Naive thymus-derived CD8-positive, alpha-beta T cell (primary cell): Measurements from ENCODE around the gene MAGI1. TPM values are rescaled to one million over a fixed set of nuclear protein-coding genes. Genes with fewer than 3 reads are reported as not detected.

Source experiments
- ATAC-seq, 2 donors: fragments of 150-1000 bp; cut with Tn5 transposase in 1 of 2; sonication (Bioruptor Pico), chemical (Tn5 transposase) in 1 of 2; 1 replicate in 1 of 2; 2 replicates in 1 of 2; pipeline ENCODE4 v1.10.0; 2021; ENCODE audit warnings: mild to moderate bottlenecking in 2 of 2, moderate library complexity in 2 of 2
- POLR2A ChIA-PET: fragments of 350-600 bp; sonication (Branson Sonifier 250); formaldehyde crosslinking; loops from one replicate; lab custom pipeline; 2021; ENCODE audit warnings: antibody characterized with exemption; lab: Charles Lee
- DNase-seq, 10 donors: peaks; one replicate each; pipeline versions ENCODE4 v3.0.0 to v3.0.0-alpha.2; 2020 to 2022
- H3K27ac Mint-ChIP-seq, 10 donors: one replicate each; pipeline ENCODE4 v1.8.0; 2020 to 2022; ENCODE audit warnings: mild to moderate bottlenecking in 10 of 10, mixed read lengths in 10 of 10, moderate library complexity in 4 of 10, inconsistent platforms in 1 of 10
- H3K27me3 Mint-ChIP-seq, 5 donors: one replicate each; pipeline ENCODE4 v1.8.0; 2021 to 2022; ENCODE audit warnings: mixed read lengths in 5 of 5
- H3K36me3 Mint-ChIP-seq, 3 donors: one replicate each; pipeline ENCODE4 v1.8.0; 2020 to 2022; ENCODE audit warnings: mixed read lengths in 3 of 3, mild to moderate bottlenecking in 2 of 3, inconsistent platforms in 1 of 3
- H3K4me1 Mint-ChIP-seq, 4 donors: one replicate each; pipeline ENCODE4 v1.8.0; 2021 to 2022; ENCODE audit warnings: mixed read lengths in 4 of 4
- H3K4me3 Mint-ChIP-seq, 10 donors: one replicate each; pipeline ENCODE4 v1.8.0; 2020 to 2022; ENCODE audit warnings: mild to moderate bottlenecking in 10 of 10, mixed read lengths in 10 of 10, moderate library complexity in 6 of 10, inconsistent platforms in 1 of 10
- H3K9me3 Mint-ChIP-seq, 9 donors: one replicate each; pipeline ENCODE4 v1.8.0; 2020 to 2022; ENCODE audit warnings: mixed read lengths in 9 of 9, mild to moderate bottlenecking in 3 of 9, inconsistent platforms in 1 of 9, moderate library complexity in 1 of 9
- polyA plus RNA-seq, 3 donors: library from polyadenylated mRNA; unstranded; fragments of 300-500 nt; fragmentation: Illumina TruSeq; gene quantifications; one replicate each; pipeline ENCODE4 v1.2.3, GENCODE V29; 2021
- total RNA-seq, 8 experiments: library from RNA in 2 of 8; stranded (reverse) in 2 of 8; gene quantifications; one replicate each; pipeline ENCODE4 v1.2.3 and lab custom pipeline; 2021 to 2026

Gene MAGI1
- total and polyA plus RNA-seq, 5 experiments from 2014 or later: not detected

DNA sequence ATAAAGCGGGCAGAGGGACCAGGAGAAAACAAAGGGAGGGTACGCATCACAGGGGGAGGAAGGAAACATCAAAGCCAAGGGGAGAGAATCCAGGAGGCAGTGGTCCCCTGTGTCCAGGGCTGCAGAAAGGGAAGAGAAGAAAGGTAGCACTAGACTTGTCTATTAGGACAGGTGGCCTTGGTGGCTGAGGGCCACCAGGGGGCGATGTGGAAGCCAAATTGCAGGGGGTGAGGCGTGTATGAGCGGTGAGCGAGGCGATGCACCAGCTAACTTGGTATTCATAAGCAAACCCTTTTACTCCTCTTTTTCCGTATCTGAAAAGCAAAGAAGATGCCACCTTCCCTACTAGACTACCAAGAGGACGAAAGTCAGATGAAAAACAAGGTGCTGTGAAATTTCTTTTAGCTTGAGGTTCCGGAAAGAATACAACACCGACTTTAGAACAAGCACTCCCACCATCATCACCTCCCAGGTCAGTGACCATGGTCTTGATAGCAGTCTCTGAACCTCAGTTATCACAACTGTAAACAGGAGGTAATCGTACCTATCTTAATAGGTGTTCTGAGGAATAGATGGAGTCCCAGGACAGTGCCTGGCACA lies 696.5 kb downstream of the MAGI1 start:
- DNase-seq (no peak), ATAC-seq (no peak)
- POLR2A ChIA-PET: no interaction called here
- no peaks in the 10 kb centered on the region for H3K36me3 Mint-ChIP-seq
- no peak overlapping the region for H3K27ac Mint-ChIP-seq
- H3K4me1 Mint-ChIP-seq: peaks cover 0 to 3% (median 0%) of the 10 kb centered on the region in 4 donors
- peaks cover 0 to 28% (median 3%) of the 10 kb centered on the region in 9 donors for H3K9me3 Mint-ChIP-seq
- no peak overlapping the region for H3K4me3 Mint-ChIP-seq
- peaks cover 3 to 17% (median 5%) of the 10 kb centered on the region in 5 donors for H3K27me3 Mint-ChIP-seq

GRCh38 chr3:65339192-65339740 lies 699.5 kb downstream of the MAGI1 start:
- DNase-seq: no peak

DNA sequence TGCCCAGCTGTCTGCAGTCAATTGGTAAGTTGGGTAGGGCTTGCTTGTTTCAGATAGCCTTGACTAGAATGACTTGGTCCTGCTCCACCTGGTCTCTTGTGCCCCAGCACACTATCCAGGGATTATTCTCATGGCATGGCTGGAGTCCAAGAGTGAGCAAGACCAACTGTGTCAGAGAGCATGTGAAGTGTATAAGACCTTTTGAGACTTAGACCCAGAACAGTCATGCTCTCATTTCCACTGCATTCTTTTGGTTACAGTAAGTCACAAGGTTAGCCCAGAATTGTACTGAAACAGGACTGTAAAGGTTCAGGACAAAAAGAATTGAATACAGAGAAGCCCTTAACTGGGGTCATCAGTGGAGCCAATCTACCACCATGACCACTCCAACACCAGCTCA lies 700.1 kb downstream of the MAGI1 start:
- DNase-seq (no peak), ATAC-seq (no peak)
- H3K27ac Mint-ChIP-seq: no peak overlapping the region
- H3K4me3 Mint-ChIP-seq: no peak overlapping the region
- peaks cover 0 to 37% (median 4%) of the 10 kb centered on the region in 9 donors for H3K9me3 Mint-ChIP-seq
- H3K36me3 Mint-ChIP-seq: no peaks in the 10 kb centered on the region
- peaks cover 0 to 3% (median 0%) of the 10 kb centered on the region in 4 donors for H3K4me1 Mint-ChIP-seq
- peaks cover 3 to 26% (median 5%) of the 10 kb centered on the region in 5 donors for H3K27me3 Mint-ChIP-seq
- POLR2A ChIA-PET: interaction anchor here (0.5 kb wide), 1 partner anchor 12 kb away, joined by 3 read pairs; no protein-coding TSS in a partner anchor

More at GRCh38 chr3:65339192-65339740, 699.5 kb downstream of the MAGI1 start:
- Mint-ChIP-seq H3K36me3 (no peaks in the 10 kb centered on the region), H3K27ac (no peak overlapping the region), H3K4me1 (peaks cover 0 to 3% (median 0%) of the 10 kb centered on the region in 4 donors), H3K27me3 (peaks cover 3 to 26% (median 5%) of the 10 kb centered on the region in 5 donors), H3K9me3 (peaks cover 0 to 37% (median 4%) of the 10 kb centered on the region in 9 donors), H3K4me3 (no peak overlapping the region)
- no peak for ATAC-seq
- POLR2A ChIA-PET: interaction anchor here (0.5 kb wide), 1 partner anchor 11 kb away, joined by 3 read pairs; no protein-coding TSS in a partner anchor

GRCh38 chr3:65335587-65335986 lies 703.1 kb downstream of the MAGI1 start:
- H3K36me3 Mint-ChIP-seq: no peaks in the 10 kb centered on the region
- peaks cover 0 to 20% (median 4%) of the 10 kb centered on the region in 5 donors for H3K27me3 Mint-ChIP-seq
- no peak overlapping the region for H3K4me3 Mint-ChIP-seq
- peaks cover 0 to 22% (median 2%) of the 10 kb centered on the region in 9 donors for H3K9me3 Mint-ChIP-seq
- DNase-seq (no peak), ATAC-seq (no peak)
- no peak overlapping the region for H3K27ac Mint-ChIP-seq
- peaks cover 0 to 3% (median 0%) of the 10 kb centered on the region in 4 donors for H3K4me1 Mint-ChIP-seq
- POLR2A ChIA-PET: no interaction called here

DNA sequence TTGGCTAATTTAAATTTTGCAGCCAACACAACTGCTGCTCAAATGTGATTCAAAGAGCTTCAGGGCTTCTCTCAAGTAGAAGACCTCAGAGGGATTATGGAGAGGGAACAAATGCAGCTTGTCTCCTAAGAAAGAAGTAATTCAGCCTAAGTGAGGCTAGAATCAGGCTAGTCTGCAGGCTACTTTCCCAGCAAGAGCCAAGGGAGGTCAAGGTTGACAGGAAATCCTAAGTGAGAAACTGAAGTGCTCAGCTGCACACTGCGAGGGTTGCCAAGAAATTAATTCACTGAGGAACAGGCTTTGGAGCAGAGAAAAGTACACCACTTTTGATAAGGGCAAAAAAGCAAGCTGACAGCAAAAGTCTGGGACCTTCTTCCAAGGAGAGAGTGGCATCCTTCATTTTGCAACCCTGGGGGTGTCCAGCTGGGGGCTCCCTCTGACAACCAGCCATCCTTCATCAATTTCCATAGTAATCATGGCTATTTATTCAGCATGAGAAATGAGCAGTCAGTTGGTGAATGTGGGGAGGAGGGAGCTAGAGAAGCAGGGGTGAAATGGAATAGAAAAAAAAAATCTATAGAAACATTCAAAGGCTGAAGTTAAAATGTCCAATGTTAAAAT lies 704.6 kb downstream of the MAGI1 start:
- Mint-ChIP-seq H3K36me3 (no peaks in the 10 kb centered on the region), H3K27me3 (peaks cover 0 to 8% (median 0%) of the 10 kb centered on the region in 5 donors), H3K27ac (no peak overlapping the region), H3K4me1 (no peaks in the 10 kb centered on the region), H3K4me3 (no peak overlapping the region), H3K9me3 (peaks cover 0 to 15% (median 2%) of the 10 kb centered on the region in 9 donors)
- DNase-seq: no peak
- ATAC-seq: no peak
- POLR2A ChIA-PET: no interaction called here

GRCh38 chr3:65331730-65332129 lies 707.0 kb downstream of the MAGI1 start:
- DNase-seq (no peak), ATAC-seq (no peak)
- H3K36me3 Mint-ChIP-seq: no peaks in the 10 kb centered on the region
- H3K9me3 Mint-ChIP-seq: peaks cover 0 to 16% (median 3%) of the 10 kb centered on the region in 9 donors
- POLR2A ChIA-PET: no interaction called here
- H3K27me3 Mint-ChIP-seq: peaks cover 0 to 8% (median 0%) of the 10 kb centered on the region in 5 donors
- no peaks in the 10 kb centered on the region for H3K4me1 Mint-ChIP-seq
- peak overlapping the region in 1 of 10 donors; percentile 62 for H3K4me3 Mint-ChIP-seq
- no peak overlapping the region for H3K27ac Mint-ChIP-seq

GRCh38 chr3:65330072-65330471 lies 708.6 kb downstream of the MAGI1 start:
- peaks cover 0 to 10% (median 2%) of the 10 kb centered on the region in 9 donors for H3K9me3 Mint-ChIP-seq
- H3K36me3 Mint-ChIP-seq: no peaks in the 10 kb centered on the region
- H3K27ac Mint-ChIP-seq: no peak overlapping the region
- DNase-seq: no peak
- no peak for ATAC-seq
- POLR2A ChIA-PET: no interaction called here
- no peak overlapping the region for H3K4me3 Mint-ChIP-seq
- peaks cover 0 to 2% (median 0%) of the 10 kb centered on the region in 5 donors for H3K27me3 Mint-ChIP-seq
- H3K4me1 Mint-ChIP-seq: no peaks in the 10 kb centered on the region

DNA sequence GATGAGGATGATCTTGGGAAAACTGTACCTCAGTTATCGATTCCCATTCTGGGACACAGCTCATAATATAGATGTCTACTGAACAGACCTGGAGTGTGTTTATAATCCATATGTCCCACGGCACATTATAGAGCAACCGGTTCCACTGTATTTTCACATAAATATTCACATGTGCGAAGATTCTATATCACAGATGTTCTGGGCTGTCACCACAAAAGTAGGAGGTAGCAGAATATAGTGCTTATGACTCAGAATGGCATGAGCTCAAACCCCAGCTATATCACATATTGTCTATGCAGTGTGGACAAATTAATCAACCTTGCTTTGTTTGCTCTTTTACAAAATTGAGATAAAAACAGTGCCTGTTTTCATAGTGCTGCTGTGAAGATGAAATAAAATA lies 710.6 kb downstream of the MAGI1 start:
- no peak overlapping the region for H3K27ac Mint-ChIP-seq
- H3K4me1 Mint-ChIP-seq: no peaks in the 10 kb centered on the region
- H3K36me3 Mint-ChIP-seq: no peaks in the 10 kb centered on the region
- peaks cover 0 to 2% (median 0%) of the 10 kb centered on the region in 5 donors for H3K27me3 Mint-ChIP-seq
- POLR2A ChIA-PET: no interaction called here
- H3K9me3 Mint-ChIP-seq: peaks cover 0 to 19% (median 0%) of the 10 kb centered on the region in 9 donors
- DNase-seq: no peak
- no peak overlapping the region for H3K4me3 Mint-ChIP-seq
- no peak for ATAC-seq

DNA sequence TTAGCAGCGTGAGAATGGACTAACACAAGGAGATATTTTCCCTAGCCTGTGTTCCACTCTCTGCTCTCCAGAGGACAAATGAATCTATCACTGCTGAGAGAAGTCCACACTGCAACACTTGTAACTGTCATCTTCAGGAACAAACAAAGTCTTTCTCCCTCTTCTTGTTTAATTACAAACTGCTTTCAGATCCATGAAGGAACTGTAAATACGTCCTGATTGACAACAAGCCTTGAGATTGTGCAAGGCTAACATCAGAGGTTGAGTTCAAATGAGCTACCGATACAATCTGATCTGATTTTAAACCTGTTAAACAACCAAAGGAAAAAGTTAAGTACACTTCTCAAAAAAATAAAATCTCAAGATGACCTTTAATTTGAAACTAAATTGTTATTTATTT lies 712.1 kb downstream of the MAGI1 start:
- POLR2A ChIA-PET: no interaction called here
- no peaks in the 10 kb centered on the region for H3K36me3 Mint-ChIP-seq
- peaks cover 0 to 28% (median 5%) of the 10 kb centered on the region in 9 donors for H3K9me3 Mint-ChIP-seq
- DNase-seq (no peak), ATAC-seq (no peak)
- H3K4me1 Mint-ChIP-seq: no peaks in the 10 kb centered on the region
- H3K4me3 Mint-ChIP-seq: no peak overlapping the region
- peaks cover 0 to 4% (median 0%) of the 10 kb centered on the region in 5 donors for H3K27me3 Mint-ChIP-seq
- H3K27ac Mint-ChIP-seq: no peak overlapping the region

GRCh38 chr3:65322910-65323309 lies 715.8 kb downstream of the MAGI1 start:
- H3K9me3 Mint-ChIP-seq: peaks cover 5 to 36% (median 9%) of the 10 kb centered on the region in 9 donors
- peaks cover 0 to 8% (median 0%) of the 10 kb centered on the region in 5 donors for H3K27me3 Mint-ChIP-seq
- no peak overlapping the region for H3K27ac Mint-ChIP-seq
- H3K36me3 Mint-ChIP-seq: no peaks in the 10 kb centered on the region
- DNase-seq: no peak
- H3K4me1 Mint-ChIP-seq: no peaks in the 10 kb centered on the region
- POLR2A ChIA-PET: no interaction called here
- no peak overlapping the region for H3K4me3 Mint-ChIP-seq
- no peak for ATAC-seq

GRCh38 chr3:65318231-65318630 lies 720.5 kb downstream of the MAGI1 start:
- H3K9me3 Mint-ChIP-seq: peaks cover 8 to 33% (median 13%) of the 10 kb centered on the region in 9 donors
- POLR2A ChIA-PET: no interaction called here

DNA sequence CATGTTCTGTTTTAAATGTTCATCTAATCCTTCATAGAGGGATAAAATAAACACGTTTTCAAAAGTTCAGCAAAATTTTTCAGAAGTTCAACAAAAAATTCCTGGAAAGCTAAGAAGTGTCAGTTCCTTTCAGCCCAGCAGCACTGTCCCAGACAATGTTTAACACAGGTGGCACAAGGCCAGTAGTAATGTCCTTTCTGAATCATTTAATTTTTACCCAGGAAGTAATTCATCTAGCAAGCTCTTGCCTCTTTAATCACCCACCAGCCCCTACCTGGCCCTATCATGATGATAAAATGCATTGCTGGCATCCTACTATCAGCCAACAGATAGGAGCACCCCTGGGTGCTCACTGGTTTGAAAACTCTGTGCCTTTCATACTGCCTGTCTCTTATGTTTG lies 723.8 kb downstream of the MAGI1 start:
- ATAC-seq (no peak), DNase-seq (no peak)
- Mint-ChIP-seq H3K36me3 (no peaks in the 10 kb centered on the region), H3K4me3 (no peak overlapping the region), H3K27me3 (peaks cover 0 to 5% (median 0%) of the 10 kb centered on the region in 5 donors), H3K9me3 (peaks cover 4 to 28% (median 11%) of the 10 kb centered on the region in 9 donors), H3K4me1 (no peaks in the 10 kb centered on the region), H3K27ac (no peak overlapping the region)
- POLR2A ChIA-PET: no interaction called here

More at GRCh38 chr3:65318231-65318630, 720.5 kb downstream of the MAGI1 start:
- DNase-seq (no peak), ATAC-seq (no peak)
- Mint-ChIP-seq H3K27ac (no peak overlapping the region), H3K27me3 (peaks cover 0 to 9% (median 0%) of the 10 kb centered on the region in 5 donors), H3K4me1 (no peaks in the 10 kb centered on the region), H3K4me3 (no peak overlapping the region), H3K36me3 (no peaks in the 10 kb centered on the region)

GRCh38 chr3:65314269-65314668 lies 724.4 kb downstream of the MAGI1 start:
- H3K36me3 Mint-ChIP-seq: no peaks in the 10 kb centered on the region

More at GRCh38 chr3:65314269-65314668, 724.4 kb downstream of the MAGI1 start:
- Mint-ChIP-seq H3K27me3 (peaks cover 0 to 5% (median 0%) of the 10 kb centered on the region in 5 donors), H3K4me3 (no peak overlapping the region), H3K9me3 (peaks cover 4 to 34% (median 11%) of the 10 kb centered on the region in 9 donors), H3K27ac (no peak overlapping the region), H3K4me1 (no peaks in the 10 kb centered on the region)
- POLR2A ChIA-PET: no interaction called here
- DNase-seq (no peak), ATAC-seq (no peak)
